GM12878 (cell line): ENCODE results near the gene ZBTB7B. TPM values are rescaled to one million over a fixed set of nuclear protein-coding genes. Genes with fewer than 3 reads are reported as not detected.

Source experiments
- FOXK2 ChIP-seq: fragments of 450-650 bp; IDR thresholded peaks from 2 replicates; pipeline ENCODE4 v1.6.1; 2017; ENCODE audit warnings: mild to moderate bottlenecking, moderate library complexity
- JUNB ChIP-seq: IDR thresholded peaks from 2 replicates; pipeline ENCODE4 v1.6.1; 2016; ENCODE audit warnings: antibody characterized with exemption, mild to moderate bottlenecking
- KLF5 ChIP-seq: fragments of 450-650 bp; IDR thresholded peaks from 2 replicates; pipeline ENCODE4 v1.6.1; 2014; ENCODE audit warnings: mild to moderate bottlenecking; ENCODE audit not compliant: partially characterized antibody
- MYC ChIP-seq: IDR thresholded peaks from 2 replicates; pipeline ENCODE4 v1.6.1; 2011; ENCODE audit warnings: mild to moderate bottlenecking, low read length, moderate library complexity, inconsistent platforms; ENCODE audit not compliant: insufficient read depth, insufficient replicate concordance, insufficient read length, severe bottlenecking
- NFIC ChIP-seq: IDR thresholded peaks from 2 replicates; pipeline ENCODE4 v1.6.1; 2012; ENCODE audit warnings: low read depth, mild to moderate bottlenecking, inconsistent platforms, low read length, moderate library complexity
- NR2F1 ChIP-seq: fragments of 450-650 bp; conservative IDR thresholded peaks from 2 replicates; pipeline ENCODE4 v1.6.1; 2017; ENCODE audit warnings: mild to moderate bottlenecking
- PAX8 ChIP-seq: fragments of 450-650 bp; IDR thresholded peaks from 2 replicates; pipeline ENCODE4 v1.6.1; 2017; ENCODE audit warnings: mild to moderate bottlenecking, moderate library complexity
- TARDBP ChIP-seq: IDR thresholded peaks from 2 replicates; pipeline ENCODE4 v1.6.1; 2016; ENCODE audit warnings: borderline replicate concordance
- USF1 ChIP-seq: IDR thresholded peaks from 2 replicates; pipeline ENCODE4 v1.6.1; 2011; ENCODE audit warnings: borderline replicate concordance, low read depth, mild to moderate bottlenecking, moderate library complexity, mixed read lengths, low read length; ENCODE audit not compliant: insufficient read depth; ENCODE audit errors: extremely low read length
- WRNIP1 ChIP-seq: IDR thresholded peaks from 2 replicates; pipeline ENCODE4 v1.6.1; 2011; ENCODE audit warnings: low read depth, low read length, improper control_type of control experiment, borderline replicate concordance
- ZBTB4 ChIP-seq: fragments of 450-650 bp; formaldehyde crosslinking; IDR thresholded peaks from 2 replicates; pipeline ENCODE4 v1.4.0; 2022; ENCODE audit warnings: mild to moderate bottlenecking, moderate library complexity
- polyA plus RNA-seq, 11 experiments: library from polyadenylated mRNA; depleted of rRNA in 4 of 11; unstranded in 6 of 11; stranded (reverse) in 5 of 11; fragments of >200 nt; fragmentation: Nextera tagmentation in 4 of 11; fragmentation: Illumina TruSeq in 1 of 11; extraction: Ambion mirVana in 4 of 11; extraction: Trizol in 1 of 11; gene quantifications; 1 replicate in 1 of 11; 2 replicates in 10 of 11; pipeline versions ENCODE4 v1.2.1 to v1.2.3, GENCODE V29; 2011 to 2016; ENCODE audit warnings: inconsistent platforms in 2 of 11, missing spikeins in 2 of 11, low read depth in 1 of 11
- total RNA-seq, 4 experiments: library from RNA; depleted of rRNA in 3 of 4; stranded (reverse); fragments of >200 nt in 3 of 4; fragmentation: Illumina TruSeq in 1 of 4; extraction: Trizol in 1 of 4; gene quantifications; 2 replicates each; pipeline versions ENCODE4 v1.2.1 to v1.2.3, GENCODE V29; 2013 to 2021
- TF ChIP-seq, protein P1 (sequence below): fragments of 450-650 bp; IDR thresholded peaks from 2 replicates; pipeline ENCODE4 v1.6.1; 2017; ENCODE audit warnings: mild to moderate bottlenecking, moderate library complexity
- TF ChIP-seq, protein P2 (sequence below): IDR thresholded peaks from 2 replicates; pipeline ENCODE4 v1.6.1; 2012; ENCODE audit warnings: low read depth, low read length, improper control_type of control experiment
- TF ChIP-seq, protein P3 (sequence below): IDR thresholded peaks from 2 replicates; pipeline ENCODE4 v1.6.1; 2012; ENCODE audit warnings: mild to moderate bottlenecking, low read depth, low read length

The ZBTB7B gene
- total and polyA plus RNA-seq, 10 of the 15 experiments (the other 5 are each of a cell fraction or from before 2014, with no cell fraction given), result 0.11 to 44.9 (median 11.3) TPM

DNA sequence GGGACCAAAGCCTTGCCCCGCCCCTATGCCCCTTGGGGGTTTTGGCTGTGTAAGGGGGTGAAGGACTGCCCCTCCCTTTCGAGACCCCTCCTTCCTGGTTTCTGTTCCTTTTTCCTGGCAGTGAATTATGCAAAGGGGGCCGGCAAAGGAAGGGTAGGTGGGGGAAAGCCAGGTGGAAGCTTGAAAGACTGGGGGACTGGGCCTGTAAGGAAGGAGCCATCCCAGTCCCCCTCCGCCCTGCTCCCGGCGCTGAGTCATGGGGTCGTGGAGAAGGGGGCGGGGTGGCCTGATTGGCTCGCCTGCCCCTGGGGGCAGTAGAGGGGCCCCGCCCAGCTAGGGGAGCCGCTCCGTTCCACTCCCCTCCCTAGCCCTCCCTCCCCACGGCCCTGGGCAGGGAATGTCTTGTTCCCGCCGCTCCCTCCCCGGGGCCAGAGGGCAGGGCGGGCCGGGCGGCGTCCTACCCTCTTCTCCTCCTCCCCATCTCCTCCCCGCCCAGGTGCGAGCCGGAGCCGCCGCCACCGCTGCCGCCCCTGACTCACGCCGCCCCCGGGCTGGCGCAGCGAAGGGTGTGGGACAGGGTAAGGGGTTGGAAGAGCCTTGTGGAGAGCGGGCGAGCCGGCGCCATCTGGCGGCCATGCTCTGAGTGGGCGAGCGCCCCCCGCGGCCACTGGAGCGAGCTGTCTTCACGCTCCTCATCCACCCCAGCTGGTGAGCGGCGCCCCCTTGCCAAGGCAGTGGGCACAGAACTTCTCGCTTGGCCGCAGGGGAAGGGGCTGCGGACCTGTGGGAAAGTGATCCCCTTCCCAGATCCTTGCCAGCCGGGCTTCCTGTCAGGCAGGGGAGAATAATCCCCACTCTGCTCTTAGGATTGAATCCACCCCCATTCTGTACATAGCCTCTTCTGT lies 14.7 kb downstream of the ZBTB7B start (continued):
- no peak for TF ChIP-seq ZBTB4 (CRISPR knock-in tag)
- TF ChIP-seq TARDBP, result 0 out of 2 replicates have a peak, but pooled peaks have one; percentile 35
- TF ChIP-seq NFIC, result no peak
- TF ChIP-seq, protein P1, sequence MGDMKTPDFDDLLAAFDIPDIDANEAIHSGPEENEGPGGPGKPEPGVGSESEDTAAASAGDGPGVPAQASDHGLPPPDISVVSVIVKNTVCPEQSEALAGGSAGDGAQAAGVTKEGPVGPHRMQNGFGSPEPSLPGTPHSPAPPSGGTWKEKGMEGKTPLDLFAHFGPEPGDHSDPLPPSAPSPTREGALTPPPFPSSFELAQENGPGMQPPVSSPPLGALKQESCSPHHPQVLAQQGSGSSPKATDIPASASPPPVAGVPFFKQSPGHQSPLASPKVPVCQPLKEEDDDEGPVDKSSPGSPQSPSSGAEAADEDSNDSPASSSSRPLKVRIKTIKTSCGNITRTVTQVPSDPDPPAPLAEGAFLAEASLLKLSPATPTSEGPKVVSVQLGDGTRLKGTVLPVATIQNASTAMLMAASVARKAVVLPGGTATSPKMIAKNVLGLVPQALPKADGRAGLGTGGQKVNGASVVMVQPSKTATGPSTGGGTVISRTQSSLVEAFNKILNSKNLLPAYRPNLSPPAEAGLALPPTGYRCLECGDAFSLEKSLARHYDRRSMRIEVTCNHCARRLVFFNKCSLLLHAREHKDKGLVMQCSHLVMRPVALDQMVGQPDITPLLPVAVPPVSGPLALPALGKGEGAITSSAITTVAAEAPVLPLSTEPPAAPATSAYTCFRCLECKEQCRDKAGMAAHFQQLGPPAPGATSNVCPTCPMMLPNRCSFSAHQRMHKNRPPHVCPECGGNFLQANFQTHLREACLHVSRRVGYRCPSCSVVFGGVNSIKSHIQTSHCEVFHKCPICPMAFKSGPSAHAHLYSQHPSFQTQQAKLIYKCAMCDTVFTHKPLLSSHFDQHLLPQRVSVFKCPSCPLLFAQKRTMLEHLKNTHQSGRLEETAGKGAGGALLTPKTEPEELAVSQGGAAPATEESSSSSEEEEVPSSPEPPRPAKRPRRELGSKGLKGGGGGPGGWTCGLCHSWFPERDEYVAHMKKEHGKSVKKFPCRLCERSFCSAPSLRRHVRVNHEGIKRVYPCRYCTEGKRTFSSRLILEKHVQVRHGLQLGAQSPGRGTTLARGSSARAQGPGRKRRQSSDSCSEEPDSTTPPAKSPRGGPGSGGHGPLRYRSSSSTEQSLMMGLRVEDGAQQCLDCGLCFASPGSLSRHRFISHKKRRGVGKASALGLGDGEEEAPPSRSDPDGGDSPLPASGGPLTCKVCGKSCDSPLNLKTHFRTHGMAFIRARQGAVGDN, result no peak
- TF ChIP-seq USF1, result no peak
- no peak for TF ChIP-seq KLF5
- TF ChIP-seq, protein P2, sequence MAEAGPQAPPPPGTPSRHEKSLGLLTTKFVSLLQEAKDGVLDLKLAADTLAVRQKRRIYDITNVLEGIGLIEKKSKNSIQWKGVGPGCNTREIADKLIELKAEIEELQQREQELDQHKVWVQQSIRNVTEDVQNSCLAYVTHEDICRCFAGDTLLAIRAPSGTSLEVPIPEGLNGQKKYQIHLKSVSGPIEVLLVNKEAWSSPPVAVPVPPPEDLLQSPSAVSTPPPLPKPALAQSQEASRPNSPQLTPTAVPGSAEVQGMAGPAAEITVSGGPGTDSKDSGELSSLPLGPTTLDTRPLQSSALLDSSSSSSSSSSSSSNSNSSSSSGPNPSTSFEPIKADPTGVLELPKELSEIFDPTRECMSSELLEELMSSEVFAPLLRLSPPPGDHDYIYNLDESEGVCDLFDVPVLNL, result no peak
- TF ChIP-seq FOXK2, result no peak
- no peak for TF ChIP-seq JUNB
- TF ChIP-seq NR2F1, result no peak; the same call in none of the 2 replicates
- TF ChIP-seq WRNIP1, result no peak
- no peak for TF ChIP-seq MYC
- TF ChIP-seq PAX8, result no peak
- TF ChIP-seq, protein P3, sequence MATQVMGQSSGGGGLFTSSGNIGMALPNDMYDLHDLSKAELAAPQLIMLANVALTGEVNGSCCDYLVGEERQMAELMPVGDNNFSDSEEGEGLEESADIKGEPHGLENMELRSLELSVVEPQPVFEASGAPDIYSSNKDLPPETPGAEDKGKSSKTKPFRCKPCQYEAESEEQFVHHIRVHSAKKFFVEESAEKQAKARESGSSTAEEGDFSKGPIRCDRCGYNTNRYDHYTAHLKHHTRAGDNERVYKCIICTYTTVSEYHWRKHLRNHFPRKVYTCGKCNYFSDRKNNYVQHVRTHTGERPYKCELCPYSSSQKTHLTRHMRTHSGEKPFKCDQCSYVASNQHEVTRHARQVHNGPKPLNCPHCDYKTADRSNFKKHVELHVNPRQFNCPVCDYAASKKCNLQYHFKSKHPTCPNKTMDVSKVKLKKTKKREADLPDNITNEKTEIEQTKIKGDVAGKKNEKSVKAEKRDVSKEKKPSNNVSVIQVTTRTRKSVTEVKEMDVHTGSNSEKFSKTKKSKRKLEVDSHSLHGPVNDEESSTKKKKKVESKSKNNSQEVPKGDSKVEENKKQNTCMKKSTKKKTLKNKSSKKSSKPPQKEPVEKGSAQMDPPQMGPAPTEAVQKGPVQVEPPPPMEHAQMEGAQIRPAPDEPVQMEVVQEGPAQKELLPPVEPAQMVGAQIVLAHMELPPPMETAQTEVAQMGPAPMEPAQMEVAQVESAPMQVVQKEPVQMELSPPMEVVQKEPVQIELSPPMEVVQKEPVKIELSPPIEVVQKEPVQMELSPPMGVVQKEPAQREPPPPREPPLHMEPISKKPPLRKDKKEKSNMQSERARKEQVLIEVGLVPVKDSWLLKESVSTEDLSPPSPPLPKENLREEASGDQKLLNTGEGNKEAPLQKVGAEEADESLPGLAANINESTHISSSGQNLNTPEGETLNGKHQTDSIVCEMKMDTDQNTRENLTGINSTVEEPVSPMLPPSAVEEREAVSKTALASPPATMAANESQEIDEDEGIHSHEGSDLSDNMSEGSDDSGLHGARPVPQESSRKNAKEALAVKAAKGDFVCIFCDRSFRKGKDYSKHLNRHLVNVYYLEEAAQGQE, result no peak
